SK-N-SH (cell line): Measurements from ENCODE around the gene CKB. TPM values are rescaled to one million over a fixed set of nuclear protein-coding genes. Genes with fewer than 3 reads are reported as not detected.

Experiments
- CTCF ChIA-PET: fragments of 300-600, 350-600 bp; formaldehyde crosslinking; extraction: SDS; loops from one replicate; lab custom pipeline; 2021; lab: Yijun Ruan, JAX
- POLR2A ChIA-PET: fragments of 350-600 bp; sonication (Branson Sonifier 250); formaldehyde crosslinking; extraction: SDS; loops from one replicate; lab custom pipeline; 2020; ENCODE audit warnings: antibody characterized with exemption, inconsistent platforms; lab: Yijun Ruan, JAX
- DNase-seq: peaks from one replicate; pipeline ENCODE4 v3.0.0; 2012
- H2AFZ ChIP-seq: fragments of 200-600 bp; sonication (generic); 2 replicates; pipeline ENCODE4 v1.8.1; 2016; ENCODE audit warnings: antibody characterized with exemption, mild to moderate bottlenecking, low read depth
- H3F3A ChIP-seq: fragments of 200-600 bp; sonication (generic); replicated peaks from 2 replicates; pipeline ENCODE3; 2016; ENCODE audit warnings: antibody characterized with exemption, mild to moderate bottlenecking; ENCODE audit not compliant: insufficient read depth
- H3K27ac ChIP-seq, 2 experiments: fragments of 200-500 bp in 1 of 2; fragments of 200-600 bp in 1 of 2; sonication (Bioruptor generic) in 1 of 2; sonication (generic), shearing (Covaris generic) in 1 of 2; 2 replicates each; pipeline versions ENCODE4 v1.5.1 to v1.6.1; 2014 to 2016; ENCODE audit warnings: low read depth in 2 of 2, inconsistent platforms in 1 of 2, low read length in 1 of 2, mild to moderate bottlenecking in 1 of 2, mixed read lengths in 1 of 2
- H3K27me3 ChIP-seq: fragments of 200-600 bp; sonication (generic), shearing (Covaris generic); 2 replicates; pipeline ENCODE4 v1.6.1; 2016; ENCODE audit warnings: mixed run types; ENCODE audit not compliant: insufficient read depth
- H3K36me3 ChIP-seq, 2 experiments: fragments of 200-500 bp in 1 of 2; fragments of 200-600 bp in 1 of 2; sonication (Bioruptor generic) in 1 of 2; sonication (generic) in 1 of 2; replicated peaks in 1 of 2; 2 replicates each; pipeline versions ENCODE3 to v1.5.1; 2014 to 2016; ENCODE audit warnings: low read length in 1 of 2, mild to moderate bottlenecking in 1 of 2; ENCODE audit not compliant: insufficient read depth in 2 of 2, control insufficient read depth in 1 of 2
- H3K4me1 ChIP-seq, 2 experiments: fragments of 200-500 bp in 1 of 2; fragments of 200-600 bp in 1 of 2; sonication (Bioruptor generic) in 1 of 2; sonication (generic), shearing (Covaris generic) in 1 of 2; 2 replicates each; pipeline versions ENCODE4 v1.5.1 to v1.6.1; 2014 to 2016; ENCODE audit warnings: low read depth in 1 of 2, low read length in 1 of 2, mixed run types in 1 of 2; ENCODE audit not compliant: insufficient read depth in 2 of 2, control insufficient read depth in 1 of 2
- H3K4me2 ChIP-seq: fragments of 200-600 bp; sonication (generic), shearing (Covaris generic); 2 replicates; pipeline ENCODE4 v1.6.1; 2017; ENCODE audit warnings: mixed run types
- H3K4me3 ChIP-seq, 2 experiments: fragments of 200-500 bp in 1 of 2; fragments of 200-600 bp in 1 of 2; sonication (Bioruptor generic) in 1 of 2; sonication (generic), shearing (Covaris generic) in 1 of 2; 2 replicates each; pipeline versions ENCODE4 v1.5.1 to v1.8.1; 2014 to 2016; ENCODE audit warnings: low read depth in 2 of 2, inconsistent platforms in 1 of 2, low read length in 1 of 2, mild to moderate bottlenecking in 1 of 2, mixed read lengths in 1 of 2, moderate library complexity in 1 of 2
- H3K79me2 ChIP-seq: fragments of 200-600 bp; sonication (generic); 2 replicates; pipeline ENCODE4 v1.8.1; 2017; ENCODE audit warnings: mild to moderate bottlenecking; ENCODE audit not compliant: insufficient read depth
- H3K9ac ChIP-seq: fragments of 200-600 bp; sonication (generic); 2 replicates; pipeline ENCODE4 v1.6.1; 2017; ENCODE audit warnings: mixed run types
- H3K9me2 ChIP-seq: fragments of 200-600 bp; sonication (generic); 2 replicates; pipeline ENCODE4 v1.6.1; 2017; ENCODE audit warnings: mixed run types
- H3K9me3 ChIP-seq: fragments of 200-600 bp; sonication (generic); 2 replicates; pipeline ENCODE4 v1.6.1; 2017; ENCODE audit warnings: mixed run types, mild to moderate bottlenecking, moderate library complexity
- H4K20me1 ChIP-seq: fragments of 200-600 bp; sonication (generic); 2 replicates; pipeline ENCODE4 v1.6.1; 2017; ENCODE audit warnings: mild to moderate bottlenecking, mixed run types; ENCODE audit not compliant: insufficient read depth
- EZH2phosphoT487 ChIP-seq: fragments of 200-600 bp; sonication (generic); IDR thresholded peaks from 2 replicates; pipeline ENCODE4 v1.6.1; 2017; ENCODE audit warnings: low read depth, mixed run types, mild to moderate bottlenecking, antibody characterized with exemption, moderate library complexity, borderline replicate concordance
- MAX ChIP-seq: IDR thresholded peaks from 2 replicates; pipeline ENCODE4 v1.4.0; 2012; ENCODE audit warnings: low read depth
- NRF1 ChIP-seq: IDR thresholded peaks from 2 replicates; pipeline ENCODE4 v1.6.1; 2012; ENCODE audit warnings: low read depth, mild to moderate bottlenecking, low read length
- RCOR1 ChIP-seq: fragments of 150-350 bp; IDR thresholded peaks from 2 replicates; pipeline ENCODE4 v1.6.1; 2017; ENCODE audit warnings: antibody characterized with exemption, low read length
- REST ChIP-seq: IDR thresholded peaks from 2 replicates; pipeline ENCODE4 v1.6.1; 2012; ENCODE audit warnings: mild to moderate bottlenecking, low read depth, low read length, moderate library complexity
- RFX5 ChIP-seq: IDR thresholded peaks from 2 replicates; pipeline ENCODE4 v1.6.1; 2012; ENCODE audit warnings: mild to moderate bottlenecking, improper control_type of control experiment, low read length
- RXRA ChIP-seq: IDR thresholded peaks from 2 replicates; pipeline ENCODE4 v1.4.0; 2012; ENCODE audit warnings: low read depth, mild to moderate bottlenecking, borderline replicate concordance
- TAF1 ChIP-seq: IDR thresholded peaks from 2 replicates; pipeline ENCODE4 v1.6.1; 2012; ENCODE audit warnings: low read depth, mild to moderate bottlenecking, low read length, moderate library complexity, borderline replicate concordance
- YY1 ChIP-seq: IDR thresholded peaks from 2 replicates; pipeline ENCODE4 v1.4.0; 2012; ENCODE audit warnings: low read depth, mild to moderate bottlenecking
- WGBS: methylation state at CpG from one replicate; pipeline ENCODE4 v1.1.6; 2017; ENCODE audit warnings: low lambda C conversion rate; 5-methylcytosine and 5-hydroxymethylcytosine counted together
- polyA plus RNA-seq, 3 experiments: library from polyadenylated mRNA; depleted of rRNA; stranded (reverse); fragments of >200 nt; gene quantifications; 2 replicates each; pipeline ENCODE4 v1.2.3, GENCODE V29; 2012
- TF ChIP-seq, protein P1 (sequence below): IDR thresholded peaks from 2 replicates; pipeline ENCODE4 v1.4.0; 2012; ENCODE audit warnings: low read depth, borderline replicate concordance
- TF ChIP-seq, protein P2 (sequence below): fragments of 200-600 bp; sonication (generic); IDR thresholded peaks from 2 replicates; pipeline ENCODE4 v1.6.1; 2017; ENCODE audit warnings: antibody characterized with exemption, mild to moderate bottlenecking, moderate library complexity

The CKB gene
- polyA plus RNA-seq, 1 of the 3 experiments (the other 2 are of a cell fraction), result 53.0 TPM

GRCh38 chr14:103536693-103537092 is 14.1 kb upstream of the CKB start:
- ChIA-PET CTCF (interaction anchor here (2.1 to 5.1 kb wide), 2 partner anchors 10 to 18 kb away, joined by 7 to 31 read pairs; no protein-coding TSS in a partner anchor), POLR2A (interaction anchor here (1.3 kb wide), 1 partner anchor 14 kb away, joined by 3 read pairs; the partner anchor contains the start of gene CKB)
- Histone ChIP-seq H3K27ac (no peak overlapping the region), H3K36me3 (peaks cover 0 to 26% of the 10 kb centered on the region in 2 experiments), H4K20me1 (no peaks in the 10 kb centered on the region), H3F3A (peaks cover 13% of the 10 kb centered on the region), H3K79me2 (peaks cover 7% of the 10 kb centered on the region; the same call in 1 of the 2 replicates), H3K9ac (no peak overlapping the region), H3K4me2 (no peak overlapping the region), H2AFZ (no peak overlapping the region), H3K4me3 (no peak overlapping the region), H3K4me1 (peaks cover 16 to 23% of the 10 kb centered on the region in 2 experiments; a peak in 3 of 4 replicates), H3K9me3 (no peaks in the 10 kb centered on the region), H3K9me2 (no peaks in the 10 kb centered on the region), H3K27me3 (no peaks in the 10 kb centered on the region)
- TF ChIP-seq RFX5, result no peak
- no peak for TF ChIP-seq NRF1
- no peak for TF ChIP-seq RCOR1
- TF ChIP-seq REST, result no peak
- TF ChIP-seq, protein P1, sequence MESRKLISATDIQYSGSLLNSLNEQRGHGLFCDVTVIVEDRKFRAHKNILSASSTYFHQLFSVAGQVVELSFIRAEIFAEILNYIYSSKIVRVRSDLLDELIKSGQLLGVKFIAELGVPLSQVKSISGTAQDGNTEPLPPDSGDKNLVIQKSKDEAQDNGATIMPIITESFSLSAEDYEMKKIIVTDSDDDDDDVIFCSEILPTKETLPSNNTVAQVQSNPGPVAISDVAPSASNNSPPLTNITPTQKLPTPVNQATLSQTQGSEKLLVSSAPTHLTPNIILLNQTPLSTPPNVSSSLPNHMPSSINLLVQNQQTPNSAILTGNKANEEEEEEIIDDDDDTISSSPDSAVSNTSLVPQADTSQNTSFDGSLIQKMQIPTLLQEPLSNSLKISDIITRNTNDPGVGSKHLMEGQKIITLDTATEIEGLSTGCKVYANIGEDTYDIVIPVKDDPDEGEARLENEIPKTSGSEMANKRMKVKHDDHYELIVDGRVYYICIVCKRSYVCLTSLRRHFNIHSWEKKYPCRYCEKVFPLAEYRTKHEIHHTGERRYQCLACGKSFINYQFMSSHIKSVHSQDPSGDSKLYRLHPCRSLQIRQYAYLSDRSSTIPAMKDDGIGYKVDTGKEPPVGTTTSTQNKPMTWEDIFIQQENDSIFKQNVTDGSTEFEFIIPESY, result no peak
- no peak for TF ChIP-seq EZH2phosphoT487
- TF ChIP-seq RXRA, result no peak
- TF ChIP-seq, protein P2, sequence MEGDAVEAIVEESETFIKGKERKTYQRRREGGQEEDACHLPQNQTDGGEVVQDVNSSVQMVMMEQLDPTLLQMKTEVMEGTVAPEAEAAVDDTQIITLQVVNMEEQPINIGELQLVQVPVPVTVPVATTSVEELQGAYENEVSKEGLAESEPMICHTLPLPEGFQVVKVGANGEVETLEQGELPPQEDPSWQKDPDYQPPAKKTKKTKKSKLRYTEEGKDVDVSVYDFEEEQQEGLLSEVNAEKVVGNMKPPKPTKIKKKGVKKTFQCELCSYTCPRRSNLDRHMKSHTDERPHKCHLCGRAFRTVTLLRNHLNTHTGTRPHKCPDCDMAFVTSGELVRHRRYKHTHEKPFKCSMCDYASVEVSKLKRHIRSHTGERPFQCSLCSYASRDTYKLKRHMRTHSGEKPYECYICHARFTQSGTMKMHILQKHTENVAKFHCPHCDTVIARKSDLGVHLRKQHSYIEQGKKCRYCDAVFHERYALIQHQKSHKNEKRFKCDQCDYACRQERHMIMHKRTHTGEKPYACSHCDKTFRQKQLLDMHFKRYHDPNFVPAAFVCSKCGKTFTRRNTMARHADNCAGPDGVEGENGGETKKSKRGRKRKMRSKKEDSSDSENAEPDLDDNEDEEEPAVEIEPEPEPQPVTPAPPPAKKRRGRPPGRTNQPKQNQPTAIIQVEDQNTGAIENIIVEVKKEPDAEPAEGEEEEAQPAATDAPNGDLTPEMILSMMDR, result no peak
- TF ChIP-seq YY1, result no peak
- TF ChIP-seq MAX, result no peak
- TF ChIP-seq TAF1, result no peak
- DNase-seq, result no peak
- WGBS, result 88% methylated on average over 5 of the region's 9 CpGs
